GM12891 (cell line): ENCODE results near the gene SMC5.

Experiments used
- PAX5 ChIP-seq: IDR thresholded peaks from 2 replicates; pipeline ENCODE4 v1.6.1; 2011; ENCODE audit warnings: low read length, moderate library complexity, mild to moderate bottlenecking; ENCODE audit not compliant: insufficient read depth, severe bottlenecking
- POLR2A ChIP-seq: IDR thresholded peaks from 2 replicates; pipeline ENCODE4 v1.6.1; 2011; ENCODE audit warnings: low read depth, low read length, control low read depth
- POLR2AphosphoS5 ChIP-seq: IDR thresholded peaks from 2 replicates; pipeline ENCODE4 v1.6.1; 2011; ENCODE audit warnings: low read depth, low read length, control low read depth
- POU2F2 ChIP-seq: IDR thresholded peaks from 2 replicates; pipeline ENCODE4 v1.6.1; 2011; ENCODE audit warnings: low read depth, mild to moderate bottlenecking, control low read depth, low read length, moderate library complexity
- SPI1 ChIP-seq: IDR thresholded peaks from 2 replicates; pipeline ENCODE4 v1.6.1; 2011; ENCODE audit warnings: low read depth, low read length, control low read depth
- TAF1 ChIP-seq: IDR thresholded peaks from 2 replicates; pipeline ENCODE4 v1.6.1; 2011; ENCODE audit warnings: low read depth, low read length, control low read depth

- TF ChIP-seq POLR2A (no peak), POLR2AphosphoS5 (no peak), TAF1 (no peak), SPI1 (no peak), PAX5 (no peak), POU2F2 (no peak)
Observed at GRCh38 chr9:70322096-70322495, 63.3 kb downstream of the SMC5 start.
